WTC11 (cell line): ENCODE measurements around the gene DSN1. TPM values are rescaled to one million over a fixed set of nuclear protein-coding genes. Genes with fewer than 3 reads are reported as not detected.

Source experiments
- ATAC-seq: fragments of 200-7000 bp; cut with Tn5 transposase; 2 replicates; pipeline ENCODE4 v1.10.0; 2021; ENCODE audit warnings: mild to moderate bottlenecking, moderate library complexity
- CTCF ChIA-PET: fragments of 300-600 bp; sonication (Branson Sonifier 250); formaldehyde crosslinking; loops from one replicate; lab custom pipeline; 2021; ENCODE audit warnings: antibody characterized with exemption; lab: Charles Lee
- POLR2A ChIA-PET: fragments of 350-600 bp; sonication (Branson Sonifier 250); formaldehyde crosslinking; loops from one replicate; lab custom pipeline; 2021; ENCODE audit warnings: antibody characterized with exemption; lab: Charles Lee
- DNase-seq: peaks from one replicate; pipeline ENCODE4 v3.0.0; 2021; ENCODE audit warnings: low spot score
- H3K27ac Mint-ChIP-seq: 2 replicates; pipeline ENCODE4 v1.8.0; 2021; ENCODE audit warnings: mixed read lengths
- H3K27me3 Mint-ChIP-seq: 2 replicates; pipeline ENCODE4 v1.8.0; 2021; ENCODE audit warnings: low read depth, mild to moderate bottlenecking, moderate library complexity, mixed read lengths
- H3K36me3 Mint-ChIP-seq: 2 replicates; pipeline ENCODE4 v1.8.0; 2021; ENCODE audit warnings: mixed read lengths
- H3K4me1 Mint-ChIP-seq: 2 replicates; pipeline ENCODE4 v1.8.0; 2022; ENCODE audit warnings: mixed read lengths
- H3K4me3 Mint-ChIP-seq: 2 replicates; pipeline ENCODE4 v1.8.0; 2021; ENCODE audit warnings: mild to moderate bottlenecking, moderate library complexity, mixed read lengths
- H3K9me3 Mint-ChIP-seq: 2 replicates; pipeline ENCODE4 v1.8.0; 2021; ENCODE audit warnings: mixed read lengths
- AFF4 ChIP-seq: sonication (generic); formaldehyde crosslinking; IDR thresholded peaks from 2 replicates; pipeline ENCODE4 v1.8.1; 2023; ENCODE audit warnings: mild to moderate bottlenecking, missing genetic modification reagents, borderline replicate concordance
- ATF1 ChIP-seq: sonication (generic); formaldehyde crosslinking; IDR thresholded peaks from 2 replicates; pipeline ENCODE4 v1.8.1; 2023; ENCODE audit warnings: mild to moderate bottlenecking, moderate library complexity, missing genetic modification reagents
- CBFB ChIP-seq: sonication (generic); formaldehyde crosslinking; IDR thresholded peaks from 2 replicates; pipeline ENCODE4 v1.8.1; 2022; ENCODE audit warnings: mild to moderate bottlenecking, low read depth, missing genetic modification reagents
- CREM ChIP-seq: sonication (generic); formaldehyde crosslinking; IDR thresholded peaks from 2 replicates; pipeline ENCODE4 v1.8.1; 2022; ENCODE audit warnings: mild to moderate bottlenecking, missing genetic modification reagents, moderate library complexity
- EMX1 ChIP-seq: fragments of 250-450 bp; sonication (Bioruptor Pico); IDR thresholded peaks from 2 replicates; pipeline ENCODE4 v1.8.0; 2021; ENCODE audit warnings: mild to moderate bottlenecking
- FOXJ3 ChIP-seq: sonication (generic); formaldehyde crosslinking; IDR thresholded peaks from 2 replicates; pipeline ENCODE4 v1.9.0; 2021; ENCODE audit warnings: missing genetic modification reagents, mild to moderate bottlenecking, borderline replicate concordance
- GABPB1 ChIP-seq: sonication (generic); formaldehyde crosslinking; IDR thresholded peaks from 2 replicates; pipeline ENCODE4 v1.8.1; 2023; ENCODE audit warnings: mild to moderate bottlenecking, missing genetic modification reagents
- GRHL2 ChIP-seq: fragments of 250-450 bp; sonication (Bioruptor Pico); IDR thresholded peaks from 2 replicates; pipeline ENCODE4 v1.8.0; 2022; ENCODE audit warnings: mild to moderate bottlenecking, moderate library complexity; ENCODE audit not compliant: insufficient replicate concordance, severe bottlenecking
- GTF2I ChIP-seq: fragments of 250-450 bp; sonication (Bioruptor Pico); conservative IDR thresholded peaks from 2 replicates; pipeline ENCODE4 v1.4.0; 2021; ENCODE audit warnings: mild to moderate bottlenecking
- IRF1 ChIP-seq: sonication (generic); formaldehyde crosslinking; IDR thresholded peaks from 2 replicates; pipeline ENCODE4 v1.8.0; 2023; ENCODE audit warnings: missing genetic modification reagents
- JUN ChIP-seq: sonication (generic); formaldehyde crosslinking; IDR thresholded peaks from 2 replicates; pipeline ENCODE4 v1.8.0; 2023; ENCODE audit warnings: mild to moderate bottlenecking, missing genetic modification reagents
- NFYB ChIP-seq: sonication (generic); formaldehyde crosslinking; conservative IDR thresholded peaks from 2 replicates; pipeline ENCODE4 v1.8.0; 2022; ENCODE audit warnings: low read depth, missing genetic modification reagents
- NR1H2 ChIP-seq: sonication (generic); formaldehyde crosslinking; IDR thresholded peaks from 2 replicates; pipeline ENCODE4 v1.9.0; 2021; ENCODE audit warnings: mild to moderate bottlenecking, moderate library complexity, missing genetic modification reagents
- OVOL2 ChIP-seq: fragments of 250-450 bp; sonication (Bioruptor Pico); IDR thresholded peaks from 2 replicates; pipeline ENCODE4 v1.9.0; 2021; ENCODE audit warnings: mild to moderate bottlenecking, borderline replicate concordance
- TEAD4 ChIP-seq: sonication (generic); formaldehyde crosslinking; IDR thresholded peaks from 2 replicates; pipeline ENCODE4 v1.8.0; 2022; ENCODE audit warnings: mild to moderate bottlenecking, missing genetic modification reagents
- ZNF219 ChIP-seq: sonication (generic); formaldehyde crosslinking; IDR thresholded peaks from 2 replicates; pipeline ENCODE4 v1.8.0; 2023; ENCODE audit warnings: missing genetic modification reagents, mild to moderate bottlenecking, borderline replicate concordance
- ZNF232 ChIP-seq: sonication (generic); formaldehyde crosslinking; IDR thresholded peaks from 2 replicates; pipeline ENCODE4 v1.8.0; 2022; ENCODE audit warnings: mild to moderate bottlenecking, missing genetic modification reagents
- ZNF416 ChIP-seq: fragments of 250-450 bp; sonication (Bioruptor Pico); IDR thresholded peaks from 2 replicates; pipeline ENCODE4 v1.9.0; 2021; ENCODE audit warnings: mild to moderate bottlenecking, inconsistent platforms
- ZNF423 ChIP-seq: fragments of 250-450 bp; sonication (Bioruptor Pico); IDR thresholded peaks from 2 replicates; pipeline ENCODE4 v2.1.2; 2022; ENCODE audit warnings: mild to moderate bottlenecking, moderate library complexity
- total RNA-seq: library from RNA; stranded (reverse); gene quantifications from 3 replicates; pipeline ENCODE4 v1.2.3, GENCODE V29; 2021
- TF ChIP-seq, protein P1 (sequence below): sonication (generic); formaldehyde crosslinking; IDR thresholded peaks from 2 replicates; pipeline ENCODE4 v1.8.0; 2022; ENCODE audit warnings: mild to moderate bottlenecking, missing genetic modification reagents
- TF ChIP-seq, protein P2 (sequence below): fragments of 250-450 bp; sonication (Bioruptor Pico); IDR thresholded peaks from 2 replicates; pipeline ENCODE4 v2.1.2; 2022; ENCODE audit warnings: mild to moderate bottlenecking, moderate library complexity
- TF ChIP-seq, protein P3 (sequence below): sonication (generic); formaldehyde crosslinking; IDR thresholded peaks from 2 replicates; pipeline ENCODE4 v1.8.1; 2022; ENCODE audit warnings: mild to moderate bottlenecking, missing genetic modification reagents, moderate library complexity, borderline replicate concordance

DSN1 gene
- total RNA-seq, 1 experiment from 2014 or later, result 27.0 TPM

GRCh38 chr20:36720510-36720909 lies 53.1 kb downstream of the DSN1 start (continued):
- no peak for TF ChIP-seq JUN (CRISPR knock-in tag)
- no peak for TF ChIP-seq ATF1
- TF ChIP-seq TEAD4 (CRISPR knock-in tag), result no peak
- no peak for TF ChIP-seq CREM (CRISPR knock-in tag)
- TF ChIP-seq, protein P1, sequence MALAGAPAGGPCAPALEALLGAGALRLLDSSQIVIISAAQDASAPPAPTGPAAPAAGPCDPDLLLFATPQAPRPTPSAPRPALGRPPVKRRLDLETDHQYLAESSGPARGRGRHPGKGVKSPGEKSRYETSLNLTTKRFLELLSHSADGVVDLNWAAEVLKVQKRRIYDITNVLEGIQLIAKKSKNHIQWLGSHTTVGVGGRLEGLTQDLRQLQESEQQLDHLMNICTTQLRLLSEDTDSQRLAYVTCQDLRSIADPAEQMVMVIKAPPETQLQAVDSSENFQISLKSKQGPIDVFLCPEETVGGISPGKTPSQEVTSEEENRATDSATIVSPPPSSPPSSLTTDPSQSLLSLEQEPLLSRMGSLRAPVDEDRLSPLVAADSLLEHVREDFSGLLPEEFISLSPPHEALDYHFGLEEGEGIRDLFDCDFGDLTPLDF (CRISPR knock-in tag), result no peak
- no peak for TF ChIP-seq NFYB
- TF ChIP-seq CBFB (CRISPR knock-in tag), result no peak
- no peak for TF ChIP-seq IRF1 (CRISPR knock-in tag)
- TF ChIP-seq FOXJ3 (CRISPR knock-in tag), result no peak
- TF ChIP-seq GRHL2, result no peak
- TF ChIP-seq AFF4, result no peak

GRCh38 chr20:36717657-36718056 lies 55.9 kb downstream of the DSN1 start:
- CTCF ChIA-PET, result interaction anchor here (1.7 kb wide), 1 partner anchor 37 kb away, joined by 7 read pairs; no protein-coding TSS in a partner anchor
- POLR2A ChIA-PET, result no interaction called here
- DNase-seq, result no peak

More at GRCh38 chr20:36717657-36718056, 55.9 kb downstream of the DSN1 start:
- no peaks in the 10 kb centered on the region for H3K27me3 Mint-ChIP-seq
- H3K4me1 Mint-ChIP-seq, result no peaks in the 10 kb centered on the region
- H3K27ac Mint-ChIP-seq, result no peak overlapping the region
- ATAC-seq, result 0 out of 2 replicates have a peak, but pooled peaks have one; percentile 43
- TF ChIP-seq ZNF416 (CRISPR knock-in tag) (no peak), OVOL2 (no peak), ZNF219 (CRISPR knock-in tag) (no peak), GTF2I (CRISPR knock-in tag) (no peak), NR1H2 (CRISPR knock-in tag) (no peak), TEAD4 (CRISPR knock-in tag) (no peak), ZNF423 (CRISPR knock-in tag) (no peak), EMX1 (CRISPR knock-in tag) (no peak), ZNF232 (CRISPR knock-in tag) (no peak), GABPB1 (CRISPR knock-in tag) (no peak)
- TF ChIP-seq, protein P2, sequence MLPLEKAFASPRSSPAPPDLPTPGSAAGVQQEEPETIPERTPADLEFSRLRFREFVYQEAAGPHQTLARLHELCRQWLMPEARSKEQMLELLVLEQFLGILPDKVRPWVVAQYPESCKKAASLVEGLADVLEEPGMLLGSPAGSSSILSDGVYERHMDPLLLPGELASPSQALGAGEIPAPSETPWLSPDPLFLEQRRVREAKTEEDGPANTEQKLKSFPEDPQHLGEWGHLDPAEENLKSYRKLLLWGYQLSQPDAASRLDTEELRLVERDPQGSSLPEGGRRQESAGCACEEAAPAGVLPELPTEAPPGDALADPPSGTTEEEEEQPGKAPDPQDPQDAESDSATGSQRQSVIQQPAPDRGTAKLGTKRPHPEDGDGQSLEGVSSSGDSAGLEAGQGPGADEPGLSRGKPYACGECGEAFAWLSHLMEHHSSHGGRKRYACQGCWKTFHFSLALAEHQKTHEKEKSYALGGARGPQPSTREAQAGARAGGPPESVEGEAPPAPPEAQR (CRISPR knock-in tag), result no peak
- TF ChIP-seq, protein P3, sequence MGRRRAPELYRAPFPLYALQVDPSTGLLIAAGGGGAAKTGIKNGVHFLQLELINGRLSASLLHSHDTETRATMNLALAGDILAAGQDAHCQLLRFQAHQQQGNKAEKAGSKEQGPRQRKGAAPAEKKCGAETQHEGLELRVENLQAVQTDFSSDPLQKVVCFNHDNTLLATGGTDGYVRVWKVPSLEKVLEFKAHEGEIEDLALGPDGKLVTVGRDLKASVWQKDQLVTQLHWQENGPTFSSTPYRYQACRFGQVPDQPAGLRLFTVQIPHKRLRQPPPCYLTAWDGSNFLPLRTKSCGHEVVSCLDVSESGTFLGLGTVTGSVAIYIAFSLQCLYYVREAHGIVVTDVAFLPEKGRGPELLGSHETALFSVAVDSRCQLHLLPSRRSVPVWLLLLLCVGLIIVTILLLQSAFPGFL, result no peak
- H3K36me3 Mint-ChIP-seq, result peaks cover 6% of the 10 kb centered on the region
- H3K9me3 Mint-ChIP-seq, result no peaks in the 10 kb centered on the region
- H3K4me3 Mint-ChIP-seq, result no peak overlapping the region
